Epithelial cell of esophagus (primary cell): ENCODE measurements around the gene CBLN4.

Experiments
- DNase-seq: peaks from one replicate; pipeline ENCODE4 v3.0.0; 2010; ENCODE audit warnings: low read depth
- H3K4me3 ChIP-seq: 2 replicates; pipeline ENCODE4 v1.5.1; 2011; ENCODE audit warnings: mild to moderate bottlenecking, low read length, control low read depth
- CTCF ChIP-seq: IDR thresholded peaks from 2 replicates; pipeline ENCODE4 v1.5.1; 2011; ENCODE audit warnings: low read depth, mild to moderate bottlenecking, low read length, control low read depth, inconsistent platforms; ENCODE audit not compliant: insufficient read depth; ENCODE audit errors: missing control alignments

Gene CBLN4

GRCh38 chr20:55947701-55948100 lies 57.6 kb downstream of the CBLN4 start:
- no peak overlapping the region for H3K4me3 ChIP-seq
- no peak for TF ChIP-seq CTCF
- DNase-seq: peak; percentile 52
